ENCODE results near the gene TBXA2R.

Gene TBXA2R

DNA sequence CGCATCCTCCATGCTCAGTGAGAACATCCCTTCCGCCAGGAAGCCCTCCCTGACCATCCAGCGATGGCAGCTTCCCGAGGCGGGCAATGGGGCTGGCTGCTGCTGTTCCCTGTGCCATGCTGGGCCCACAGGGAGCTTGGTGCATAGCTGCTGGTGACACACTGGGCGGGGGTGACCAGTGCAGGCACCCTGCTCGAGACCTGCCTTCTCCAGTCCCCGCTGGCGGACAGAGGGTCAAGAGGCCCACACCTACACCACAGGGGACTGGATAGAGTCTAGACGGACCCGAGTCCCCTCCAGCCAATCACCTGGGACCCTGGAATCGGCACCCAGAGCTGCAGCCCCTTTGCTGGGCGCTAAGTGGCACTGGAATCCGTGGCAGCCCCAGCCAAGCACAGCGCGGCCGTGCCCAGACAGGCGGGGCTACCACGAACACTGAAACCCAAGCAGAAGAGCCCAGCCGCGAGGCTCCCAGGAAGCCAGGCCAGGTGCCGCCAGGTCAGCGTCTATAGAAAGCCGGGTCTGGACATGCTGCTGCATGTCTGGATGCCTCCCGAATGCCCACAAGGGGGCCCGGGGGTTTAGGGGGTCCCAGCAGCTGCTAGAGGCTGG lies 9.0 kb upstream of the TBXA2R start:
- no peaks in the 10 kb centered on the region for H4K20me1 ChIP-seq (ENCODE audit: insufficient read depth)
- H3K27ac ChIP-seq, result no peak overlapping the region
- no peak overlapping the region for H3K4me2 ChIP-seq
- H3K4me1 ChIP-seq (ENCODE audit: low read depth, poor library complexity, severe bottlenecking), result peaks cover 23% of the 10 kb centered on the region
- H2AFZ ChIP-seq (ENCODE audit: low read depth), result no peak overlapping the region
- no peak overlapping the region for H3K4me3 ChIP-seq (IDR thresholded peaks at IDR 0.05; ENCODE audit: insufficient read depth, low read depth, low read length)
- H3K9ac ChIP-seq, result no peak overlapping the region
- H3K27me3 ChIP-seq (ENCODE audit: insufficient read depth, low read depth), result no peaks in the 10 kb centered on the region
- TF ChIP-seq, protein P1, sequence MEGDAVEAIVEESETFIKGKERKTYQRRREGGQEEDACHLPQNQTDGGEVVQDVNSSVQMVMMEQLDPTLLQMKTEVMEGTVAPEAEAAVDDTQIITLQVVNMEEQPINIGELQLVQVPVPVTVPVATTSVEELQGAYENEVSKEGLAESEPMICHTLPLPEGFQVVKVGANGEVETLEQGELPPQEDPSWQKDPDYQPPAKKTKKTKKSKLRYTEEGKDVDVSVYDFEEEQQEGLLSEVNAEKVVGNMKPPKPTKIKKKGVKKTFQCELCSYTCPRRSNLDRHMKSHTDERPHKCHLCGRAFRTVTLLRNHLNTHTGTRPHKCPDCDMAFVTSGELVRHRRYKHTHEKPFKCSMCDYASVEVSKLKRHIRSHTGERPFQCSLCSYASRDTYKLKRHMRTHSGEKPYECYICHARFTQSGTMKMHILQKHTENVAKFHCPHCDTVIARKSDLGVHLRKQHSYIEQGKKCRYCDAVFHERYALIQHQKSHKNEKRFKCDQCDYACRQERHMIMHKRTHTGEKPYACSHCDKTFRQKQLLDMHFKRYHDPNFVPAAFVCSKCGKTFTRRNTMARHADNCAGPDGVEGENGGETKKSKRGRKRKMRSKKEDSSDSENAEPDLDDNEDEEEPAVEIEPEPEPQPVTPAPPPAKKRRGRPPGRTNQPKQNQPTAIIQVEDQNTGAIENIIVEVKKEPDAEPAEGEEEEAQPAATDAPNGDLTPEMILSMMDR (conservative IDR thresholded peaks at IDR 0.05; ENCODE audit: low read depth, low read length), result no peak
- H3K36me3 ChIP-seq (ENCODE audit: insufficient read depth), result no peaks in the 10 kb centered on the region
- no peaks in the 10 kb centered on the region for H3K79me2 ChIP-seq (ENCODE audit: insufficient read depth, low read depth)

DNA sequence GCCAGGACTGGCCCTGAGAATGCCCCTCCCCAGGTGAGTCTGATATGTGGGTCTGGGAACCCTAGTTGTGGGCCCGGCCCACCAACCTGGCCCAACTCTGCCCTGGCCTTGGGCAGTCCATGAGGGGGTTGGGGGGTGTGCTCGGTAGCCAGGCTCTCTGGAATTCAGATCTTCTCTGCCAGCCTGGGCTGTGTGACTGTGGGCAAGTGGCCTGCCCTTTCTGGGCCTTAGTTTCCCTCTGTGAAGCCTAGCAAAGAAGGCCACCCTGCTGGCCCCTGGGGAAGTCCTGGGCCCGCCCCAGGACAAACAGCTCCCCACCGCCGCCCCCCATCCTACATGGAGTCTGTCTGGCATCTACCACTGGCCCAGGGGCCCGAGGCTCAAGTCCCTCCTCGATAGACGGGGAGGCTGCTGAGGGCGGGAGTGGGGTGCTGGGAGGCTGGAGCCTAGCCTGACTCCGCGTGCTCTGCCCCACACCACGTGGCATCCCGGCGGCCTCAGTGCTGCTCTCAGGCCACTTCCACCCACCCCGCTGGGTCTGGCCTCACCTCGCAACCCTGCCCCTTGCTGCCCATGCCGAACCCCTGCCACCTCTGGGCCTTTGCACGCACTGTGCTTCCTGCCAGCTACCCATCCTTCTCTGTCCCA lies 8.3 kb upstream of the TBXA2R start:
- Histone ChIP-seq H3K4me1 (ENCODE audit: low read depth, poor library complexity, severe bottlenecking) (peaks cover 23% of the 10 kb centered on the region), H3K27ac (no peak overlapping the region), H3K27me3 (ENCODE audit: insufficient read depth, low read depth) (no peaks in the 10 kb centered on the region), H3K36me3 (ENCODE audit: insufficient read depth) (no peaks in the 10 kb centered on the region), H3K4me2 (no peak overlapping the region), H3K79me2 (ENCODE audit: insufficient read depth, low read depth) (no peaks in the 10 kb centered on the region), H4K20me1 (ENCODE audit: insufficient read depth) (no peaks in the 10 kb centered on the region), H2AFZ (ENCODE audit: low read depth) (no peak overlapping the region), H3K4me3 (IDR thresholded peaks at IDR 0.05; ENCODE audit: insufficient read depth, low read depth, low read length) (no peak overlapping the region), H3K9ac (no peak overlapping the region)
- TF ChIP-seq, protein P1 (conservative IDR thresholded peaks at IDR 0.05; ENCODE audit: low read depth, low read length), result no peak

- Histone ChIP-seq H3K9ac (no peak overlapping the region), H3K27ac (no peak overlapping the region), H3K4me2 (no peak overlapping the region), H3K27me3 (ENCODE audit: insufficient read depth, low read depth) (no peaks in the 10 kb centered on the region), H3K4me3 (IDR thresholded peaks at IDR 0.05; ENCODE audit: insufficient read depth, low read depth, low read length) (no peak overlapping the region), H4K20me1 (ENCODE audit: insufficient read depth) (no peaks in the 10 kb centered on the region), H3K79me2 (ENCODE audit: insufficient read depth, low read depth) (no peaks in the 10 kb centered on the region), H3K4me1 (ENCODE audit: low read depth, poor library complexity, severe bottlenecking) (peaks cover 20% of the 10 kb centered on the region), H2AFZ (ENCODE audit: low read depth) (no peak overlapping the region), H3K36me3 (ENCODE audit: insufficient read depth) (no peaks in the 10 kb centered on the region)
- TF ChIP-seq, protein P1 (conservative IDR thresholded peaks at IDR 0.05; ENCODE audit: low read depth, low read length), result no peak
These were observed 7.4 kb upstream of the TBXA2R start for GRCh38 chr19:3613818-3614661.

- Histone ChIP-seq H2AFZ (ENCODE audit: low read depth) (no peak overlapping the region), H3K36me3 (ENCODE audit: insufficient read depth) (no peaks in the 10 kb centered on the region), H3K4me1 (ENCODE audit: low read depth, poor library complexity, severe bottlenecking) (peaks cover 14% of the 10 kb centered on the region), H3K79me2 (ENCODE audit: insufficient read depth, low read depth) (no peaks in the 10 kb centered on the region), H3K27me3 (ENCODE audit: insufficient read depth, low read depth) (no peaks in the 10 kb centered on the region), H4K20me1 (ENCODE audit: insufficient read depth) (no peaks in the 10 kb centered on the region), H3K9ac (no peak overlapping the region), H3K4me2 (no peak overlapping the region), H3K27ac (no peak overlapping the region), H3K4me3 (IDR thresholded peaks at IDR 0.05; ENCODE audit: insufficient read depth, low read depth, low read length) (no peak overlapping the region)
- TF ChIP-seq, protein P1 (conservative IDR thresholded peaks at IDR 0.05; ENCODE audit: low read depth, low read length), result no peak
These were observed 6.4 kb upstream of the TBXA2R start for GRCh38 chr19:3612901-3613741.

Measured in KMS-11 (cell line).